Measurements from ENCODE around the gene ULK4. TPM values are rescaled to one million over a fixed set of nuclear protein-coding genes. Genes with fewer than 3 reads are reported as not detected.

Gene ULK4
- total RNA-seq, 1 donor from 2014 or later, result 9.1 TPM

DNA sequence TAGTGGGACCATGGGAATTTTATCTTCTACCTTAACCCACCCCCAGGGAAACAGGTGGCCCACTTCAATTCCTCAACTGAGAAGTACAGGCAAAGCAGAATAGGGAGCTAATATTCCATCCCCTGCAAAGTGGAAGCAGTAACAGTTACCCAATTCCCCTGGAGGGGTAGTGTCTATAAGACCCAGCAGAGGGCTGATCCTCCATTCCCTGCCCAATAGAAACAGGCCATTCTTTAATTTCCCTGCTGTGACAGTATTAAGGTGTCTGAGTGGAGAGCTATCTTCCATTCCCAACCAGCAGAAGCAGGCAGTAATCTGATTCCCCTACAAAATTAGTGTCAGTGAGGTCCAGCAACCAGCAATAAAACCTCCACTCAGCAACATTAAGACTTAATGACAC lies 219.8 kb downstream of the ULK4 start:
- Mint-ChIP-seq H3K9me3 (ENCODE audit: unreplicated experiment) (no peaks in the 10 kb centered on the region), H3K4me1 (ENCODE audit: unreplicated experiment) (no peaks in the 10 kb centered on the region), H3K27ac (ENCODE audit: unreplicated experiment) (no peak overlapping the region), H3K4me3 (ENCODE audit: unreplicated experiment) (no peak overlapping the region), H3K36me3 (ENCODE audit: unreplicated experiment) (no peaks in the 10 kb centered on the region), H3K27me3 (ENCODE audit: unreplicated experiment) (no peaks in the 10 kb centered on the region)
- TF ChIP-seq, protein P1, sequence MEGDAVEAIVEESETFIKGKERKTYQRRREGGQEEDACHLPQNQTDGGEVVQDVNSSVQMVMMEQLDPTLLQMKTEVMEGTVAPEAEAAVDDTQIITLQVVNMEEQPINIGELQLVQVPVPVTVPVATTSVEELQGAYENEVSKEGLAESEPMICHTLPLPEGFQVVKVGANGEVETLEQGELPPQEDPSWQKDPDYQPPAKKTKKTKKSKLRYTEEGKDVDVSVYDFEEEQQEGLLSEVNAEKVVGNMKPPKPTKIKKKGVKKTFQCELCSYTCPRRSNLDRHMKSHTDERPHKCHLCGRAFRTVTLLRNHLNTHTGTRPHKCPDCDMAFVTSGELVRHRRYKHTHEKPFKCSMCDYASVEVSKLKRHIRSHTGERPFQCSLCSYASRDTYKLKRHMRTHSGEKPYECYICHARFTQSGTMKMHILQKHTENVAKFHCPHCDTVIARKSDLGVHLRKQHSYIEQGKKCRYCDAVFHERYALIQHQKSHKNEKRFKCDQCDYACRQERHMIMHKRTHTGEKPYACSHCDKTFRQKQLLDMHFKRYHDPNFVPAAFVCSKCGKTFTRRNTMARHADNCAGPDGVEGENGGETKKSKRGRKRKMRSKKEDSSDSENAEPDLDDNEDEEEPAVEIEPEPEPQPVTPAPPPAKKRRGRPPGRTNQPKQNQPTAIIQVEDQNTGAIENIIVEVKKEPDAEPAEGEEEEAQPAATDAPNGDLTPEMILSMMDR (IDR thresholded peaks at IDR 0.05), result no peak
- DNase-seq (ENCODE audit: extremely low spot score, unreplicated experiment), result no peak

DNA sequence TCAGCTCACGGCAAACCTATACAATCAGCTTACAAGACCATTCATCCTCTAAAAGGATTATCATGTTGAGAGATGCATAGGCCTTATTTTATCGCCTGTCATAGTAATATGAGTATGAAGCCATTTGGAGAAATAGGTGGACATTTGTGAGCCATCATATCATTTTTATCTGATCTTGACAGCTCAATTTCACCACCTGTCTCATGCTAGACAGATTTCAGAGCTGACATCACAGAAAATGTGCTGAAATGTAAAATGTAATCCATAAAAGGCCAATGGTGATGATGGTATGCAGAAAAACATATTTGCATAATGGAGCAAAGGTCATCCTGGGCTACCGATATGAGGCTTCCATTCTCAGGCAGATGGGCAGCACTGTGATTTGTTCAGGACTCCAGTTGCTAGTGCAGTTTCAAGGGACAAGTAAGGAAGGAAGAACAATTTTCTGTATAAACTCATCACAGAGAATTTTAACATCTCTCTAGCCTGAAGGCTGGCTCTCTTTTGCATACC lies 221.5 kb downstream of the ULK4 start:
- Mint-ChIP-seq H3K36me3 (ENCODE audit: unreplicated experiment) (no peaks in the 10 kb centered on the region), H3K27me3 (ENCODE audit: unreplicated experiment) (no peaks in the 10 kb centered on the region), H3K27ac (ENCODE audit: unreplicated experiment) (no peak overlapping the region), H3K9me3 (ENCODE audit: unreplicated experiment) (no peaks in the 10 kb centered on the region), H3K4me3 (ENCODE audit: unreplicated experiment) (no peak overlapping the region), H3K4me1 (ENCODE audit: unreplicated experiment) (no peaks in the 10 kb centered on the region)
- TF ChIP-seq, protein P1 (IDR thresholded peaks at IDR 0.05), result no peak
- no peak for DNase-seq (ENCODE audit: extremely low spot score, unreplicated experiment)

DNA sequence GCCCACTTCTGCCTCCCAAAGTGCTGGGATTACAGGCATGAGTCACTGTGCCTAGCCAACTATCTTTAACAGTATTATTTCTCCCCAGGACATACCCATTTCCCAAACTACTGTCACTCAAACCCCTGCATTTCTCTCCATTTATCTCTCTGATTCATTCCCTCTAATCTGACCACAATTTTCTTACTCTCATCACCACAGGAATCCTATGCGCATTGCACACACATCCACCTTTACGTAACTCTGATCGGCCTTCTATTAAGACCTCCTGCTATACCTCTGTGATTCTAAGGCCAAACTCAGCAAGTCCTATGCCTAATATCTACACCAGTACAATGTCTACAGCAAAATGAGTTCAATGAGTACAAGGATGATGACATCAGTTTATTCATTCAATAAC lies 235.0 kb downstream of the ULK4 start:
- Mint-ChIP-seq H3K36me3 (ENCODE audit: unreplicated experiment) (peaks cover 6% of the 10 kb centered on the region), H3K27ac (ENCODE audit: unreplicated experiment) (no peak overlapping the region), H3K4me1 (ENCODE audit: unreplicated experiment) (no peaks in the 10 kb centered on the region), H3K27me3 (ENCODE audit: unreplicated experiment) (no peaks in the 10 kb centered on the region), H3K4me3 (ENCODE audit: unreplicated experiment) (no peak overlapping the region), H3K9me3 (ENCODE audit: unreplicated experiment) (peaks cover 16% of the 10 kb centered on the region)
- TF ChIP-seq, protein P1 (IDR thresholded peaks at IDR 0.05), result no peak
- DNase-seq (ENCODE audit: extremely low spot score, unreplicated experiment), result no peak

DNA sequence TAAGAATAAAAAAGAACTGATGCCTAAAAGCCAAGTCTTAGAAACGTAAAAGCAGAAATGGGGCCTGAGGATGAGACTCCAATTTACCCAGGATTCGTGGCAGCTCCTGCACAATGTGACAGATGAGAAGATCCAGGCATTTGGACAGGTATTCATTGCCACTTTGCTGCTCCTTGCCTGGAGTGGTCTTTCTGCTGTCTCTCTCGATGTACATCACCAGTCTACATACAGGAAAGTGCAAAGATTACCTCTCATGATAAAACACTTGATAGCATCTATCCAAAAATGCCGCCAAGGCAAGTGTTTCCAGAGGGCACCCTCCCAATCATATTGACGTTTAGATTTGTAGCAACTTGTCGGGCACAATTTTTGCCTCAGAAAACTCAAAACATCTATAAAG lies 244.3 kb downstream of the ULK4 start:
- H3K4me1 Mint-ChIP-seq (ENCODE audit: unreplicated experiment), result no peaks in the 10 kb centered on the region
- no peak overlapping the region for H3K4me3 Mint-ChIP-seq (ENCODE audit: unreplicated experiment)
- no peaks in the 10 kb centered on the region for H3K27me3 Mint-ChIP-seq (ENCODE audit: unreplicated experiment)
- no peak overlapping the region for H3K27ac Mint-ChIP-seq (ENCODE audit: unreplicated experiment)
- no peaks in the 10 kb centered on the region for H3K36me3 Mint-ChIP-seq (ENCODE audit: unreplicated experiment)
- DNase-seq (ENCODE audit: extremely low spot score, unreplicated experiment), result no peak
- TF ChIP-seq, protein P1 (IDR thresholded peaks at IDR 0.05), result no peak
- H3K9me3 Mint-ChIP-seq (ENCODE audit: unreplicated experiment), result no peaks in the 10 kb centered on the region

DNA sequence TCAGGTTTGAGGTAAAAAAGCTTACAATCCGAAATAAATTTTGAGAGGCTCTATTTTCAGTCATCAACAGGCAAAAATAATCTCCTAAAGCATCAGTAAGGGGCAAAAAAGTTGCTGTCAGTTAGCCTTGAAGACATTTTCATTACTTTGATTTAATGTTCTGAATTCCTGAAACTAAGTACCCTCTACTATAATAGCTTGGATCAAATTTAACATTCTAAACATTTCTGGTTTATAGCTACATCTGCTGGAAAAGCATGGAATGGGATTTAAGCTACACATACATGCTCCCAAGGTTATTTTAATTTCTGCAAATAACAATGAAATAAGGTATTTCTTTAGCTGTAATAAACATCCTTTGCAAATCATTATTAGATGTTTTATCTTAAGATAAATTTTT lies 245.4 kb downstream of the ULK4 start:
- Mint-ChIP-seq H3K9me3 (ENCODE audit: unreplicated experiment) (no peaks in the 10 kb centered on the region), H3K4me1 (ENCODE audit: unreplicated experiment) (peaks cover 7% of the 10 kb centered on the region), H3K4me3 (ENCODE audit: unreplicated experiment) (no peak overlapping the region), H3K27me3 (ENCODE audit: unreplicated experiment) (no peaks in the 10 kb centered on the region), H3K27ac (ENCODE audit: unreplicated experiment) (no peak overlapping the region), H3K36me3 (ENCODE audit: unreplicated experiment) (no peaks in the 10 kb centered on the region)
- DNase-seq (ENCODE audit: extremely low spot score, unreplicated experiment), result no peak
- TF ChIP-seq, protein P1 (IDR thresholded peaks at IDR 0.05), result peak; percentile 61

Data from osteocyte (in vitro differentiated cells).